PC-3 (cell line): ENCODE results near the gene ZNF562. TPM values are rescaled to one million over a fixed set of nuclear protein-coding genes. Genes with fewer than 3 reads are reported as not detected.

ENCODE experiments used
- ATAC-seq: fragments of 200-7000 bp; cut with Tn5 transposase; 2 replicates; pipeline ENCODE4 v1.9.1; 2020; ENCODE audit warnings: mild to moderate bottlenecking, moderate library complexity
- BruUV-seq: library from RNA; stranded (reverse); fragments of 400-500 nt; replicated peaks from 2 replicates; lab custom pipeline; 2021; lab: Mats Ljungman, UMichigan
- CTCF ChIA-PET: fragments of 300-600 bp; sonication (Branson Sonifier 250); formaldehyde crosslinking; loops from one replicate; lab custom pipeline; 2022; ENCODE audit warnings: antibody characterized with exemption; lab: Charles Lee
- POLR2A ChIA-PET: fragments of 300-600 bp; sonication (Branson Sonifier 250); formaldehyde crosslinking; loops from one replicate; lab custom pipeline; 2022; ENCODE audit warnings: antibody characterized with exemption; ENCODE audit not compliant: unreplicated experiment; lab: Charles Lee
- DNase-seq: peaks from one replicate; pipeline ENCODE4 v3.0.0-alpha.2; 2015
- H2AFZ ChIP-seq: fragments of 300-600 bp; sonication (generic); 2 replicates; pipeline ENCODE4 v1.6.0; 2016; ENCODE audit warnings: antibody characterized with exemption, low read length
- H3F3A ChIP-seq: fragments of 300-600 bp; sonication (generic); one replicate; pipeline ENCODE4 v1.6.0; 2017; ENCODE audit warnings: antibody characterized with exemption, low read length, control low read depth, mild to moderate bottlenecking; ENCODE audit not compliant: unreplicated experiment
- H3K27ac ChIP-seq: fragments of 300-600 bp; sonication (generic); 2 replicates; pipeline ENCODE4 v1.5.1; 2016; ENCODE audit warnings: mild to moderate bottlenecking, low read length
- H3K27me3 ChIP-seq: fragments of 300-600 bp; sonication (generic); 2 replicates; pipeline ENCODE4 v1.6.1; 2016; ENCODE audit warnings: low read length, mixed read lengths
- H3K36me3 ChIP-seq: fragments of 300-600 bp; sonication (generic); 2 replicates; pipeline ENCODE4 v1.6.1; 2016; ENCODE audit warnings: low read depth, mixed run types, low read length, mixed read lengths
- H3K4me1 ChIP-seq: fragments of 300-600 bp; sonication (generic); 2 replicates; pipeline ENCODE4 v1.5.1; 2016; ENCODE audit warnings: low read length; ENCODE audit not compliant: insufficient read depth
- H3K4me2 ChIP-seq: fragments of 300-600 bp; sonication (generic); 2 replicates; pipeline ENCODE4 v1.6.0; 2016; ENCODE audit warnings: low read length
- H3K4me3 ChIP-seq: fragments of 300-600 bp; sonication (generic); 2 replicates; pipeline ENCODE4 v1.5.1; 2016; ENCODE audit warnings: mild to moderate bottlenecking, low read length, mixed read lengths
- H3K79me2 ChIP-seq: fragments of 300-600 bp; sonication (generic); 2 replicates; pipeline ENCODE4 v1.6.1; 2017; ENCODE audit warnings: low read length, mixed read lengths
- H3K9ac ChIP-seq: fragments of 300-600 bp; sonication (generic); 2 replicates; pipeline ENCODE4 v1.6.0; 2016; ENCODE audit warnings: mild to moderate bottlenecking, low read length
- H3K9me2 ChIP-seq: fragments of 300-600 bp; sonication (generic); replicated peaks from 2 replicates; pipeline ENCODE4 v1.6.1; 2016; ENCODE audit warnings: mixed run types, low read length, mixed read lengths
- H3K9me3 ChIP-seq: fragments of 300-600 bp; sonication (generic); 2 replicates; pipeline ENCODE4 v1.6.1; 2016; ENCODE audit warnings: low read length, mixed read lengths
- H4K20me1 ChIP-seq: fragments of 300-600 bp; sonication (generic); 2 replicates; pipeline ENCODE4 v1.6.1; 2016; ENCODE audit warnings: low read length, mixed read lengths
- CTCF ChIP-seq: fragments of 300-600 bp; sonication (generic); conservative IDR thresholded peaks from 2 replicates; pipeline ENCODE4 v1.5.1; 2017; ENCODE audit warnings: antibody characterized with exemption, low read depth, mild to moderate bottlenecking, low read length
- EZH2 ChIP-seq: fragments of 300-600 bp; sonication (generic); IDR thresholded peaks from one replicate; pipeline ENCODE4 v1.6.1; 2017; ENCODE audit warnings: antibody characterized with exemption, mild to moderate bottlenecking, low read length; ENCODE audit not compliant: unreplicated experiment
- EZH2phosphoT487 ChIP-seq: fragments of 300-600 bp; sonication (generic); IDR thresholded peaks from 2 replicates; pipeline ENCODE4 v1.6.1; 2018; ENCODE audit warnings: mild to moderate bottlenecking, antibody characterized with exemption, low read length, borderline replicate concordance
- intact Hi-C: fragments of 100-400 bp; cut with micrococcal nuclease; formaldehyde crosslinking; loops from 2 replicates; pipeline ENCODE4 v1.9.0; 2023
- total RNA-seq: library from RNA; depleted of rRNA; stranded (reverse); fragments of >200 nt; gene quantifications from 2 replicates; pipeline ENCODE4 v1.2.3, GENCODE V29; 2014

Gene ZNF562
- total RNA-seq, 1 experiment from 2014 or later: 26.0 TPM

GRCh38 chr19:9621156-9622037, 53.5 kb downstream of the ZNF562 start, which contains the start of gene ZNF561:
ZNF561 (minus strand) TSS chr19:9621232; CDS start chr19:9619456, 1,776 bp downstream.
- TF ChIP-seq CTCF: no peak
- TF ChIP-seq EZH2phosphoT487: no peak
- no peak for TF ChIP-seq EZH2
- Histone ChIP-seq H2AFZ (peak within 1 kb of the TSS; percentile 82), H3K9me2 (no peaks in the 10 kb centered on the region), H3K36me3 (peaks cover 28% of the 10 kb centered on the region), H3K27ac (peak within 1 kb of the TSS; percentile 73), H3K4me2 (peak within 1 kb of the TSS; percentile 79), H3K4me3 (peak within 1 kb of the TSS; percentile 86), H4K20me1 (no peaks in the 10 kb centered on the region), H3K79me2 (peaks cover 16% of the 10 kb centered on the region), H3F3A (no peaks in the 10 kb centered on the region), H3K27me3 (no peaks in the 10 kb centered on the region), H3K9me3 (peaks cover 5% of the 10 kb centered on the region; the same call in 1 of the 2 replicates), H3K4me1 (no peaks in the 10 kb centered on the region), H3K9ac (peak within 1 kb of the TSS; percentile 87)
- BruUV-seq: TSS peak; percentile 98
- intact Hi-C loops: no loop called here
- ChIA-PET CTCF (no interaction called here), POLR2A (no interaction called here)
- DNase-seq (peak; percentile 79), ATAC-seq (peak; percentile 83)

- Histone ChIP-seq H2AFZ (peak overlapping the region; percentile 82), H3K4me2 (peak overlapping the region; percentile 79), H3K27ac (peak overlapping the region; percentile 73), H3K9me2 (no peaks in the 10 kb centered on the region), H3K9me3 (peaks cover 5% of the 10 kb centered on the region; the same call in 1 of the 2 replicates), H3F3A (no peaks in the 10 kb centered on the region), H3K27me3 (no peaks in the 10 kb centered on the region), H3K36me3 (peaks cover 34% of the 10 kb centered on the region), H3K9ac (peak overlapping the region; percentile 87), H3K4me3 (peak overlapping the region; percentile 86), H4K20me1 (no peaks in the 10 kb centered on the region), H3K79me2 (peaks cover 16% of the 10 kb centered on the region), H3K4me1 (no peaks in the 10 kb centered on the region)
- ChIA-PET CTCF (no interaction called here), POLR2A (no interaction called here)
- intact Hi-C loops: no loop called here
- TF ChIP-seq EZH2phosphoT487: no peak
- TF ChIP-seq CTCF: no peak
- no peak for TF ChIP-seq EZH2
- no peak; the same call in 1 of the 2 replicates for ATAC-seq
- no TSS peak for BruUV-seq
- DNase-seq: no peak
These were observed 54.1 kb downstream of the ZNF562 start for GRCh38 chr19:9620842-9621155.

- no peak overlapping the region for H3K4me2 ChIP-seq
- peaks cover 15% of the 10 kb centered on the region for H3K79me2 ChIP-seq
- H3K4me1 ChIP-seq: no peaks in the 10 kb centered on the region
- CTCF ChIA-PET: no interaction called here
- no peak overlapping the region for H2AFZ ChIP-seq
- H4K20me1 ChIP-seq: no peaks in the 10 kb centered on the region
- no peak for DNase-seq
- H3K36me3 ChIP-seq: peaks cover 82% of the 10 kb centered on the region
- no peak overlapping the region for H3K9ac ChIP-seq
- H3K27me3 ChIP-seq: no peaks in the 10 kb centered on the region
- no peak for ATAC-seq
- H3K27ac ChIP-seq: no peak overlapping the region
- POLR2A ChIA-PET: no interaction called here
- no peak for TF ChIP-seq EZH2
- TF ChIP-seq EZH2phosphoT487: no peak
- BruUV-seq: no TSS peak
- no peaks in the 10 kb centered on the region for H3K9me2 ChIP-seq
- peaks cover 23% of the 10 kb centered on the region for H3K9me3 ChIP-seq
- intact Hi-C loops: no loop called here
- H3K4me3 ChIP-seq: no peak overlapping the region
- H3F3A ChIP-seq: no peaks in the 10 kb centered on the region
These were observed 59.1 kb downstream of the ZNF562 start for GRCh38 chr19:9615844-9616243.
